HepG2 (cell line): ENCODE data around the gene MRPS17. TPM values are rescaled to one million over a fixed set of nuclear protein-coding genes. Genes with fewer than 3 reads are reported as not detected.

Experiments
- ATF2 ChIP-seq: sonication (generic); formaldehyde crosslinking; IDR thresholded peaks from 2 replicates; pipeline ENCODE4 v1.4.0; 2020; ENCODE audit warnings: missing genetic modification reagents
- CENPT ChIP-seq: sonication (generic); formaldehyde crosslinking; IDR thresholded peaks from 2 replicates; pipeline ENCODE4 v1.8.0; 2022; ENCODE audit warnings: low read depth, mild to moderate bottlenecking, moderate library complexity, missing genetic modification reagents
- ERF ChIP-seq: IDR thresholded peaks from 2 replicates; pipeline ENCODE4 v1.6.1; 2018; ENCODE audit warnings: missing biosample characterization, missing genetic modification reagents
- GLMP ChIP-seq: sonication (generic); formaldehyde crosslinking; IDR thresholded peaks from 2 replicates; pipeline ENCODE4 v1.9.0; 2021; ENCODE audit warnings: missing genetic modification reagents, mild to moderate bottlenecking, borderline replicate concordance
- HDAC6 ChIP-seq: fragments of 200-600 bp; sonication (generic); IDR thresholded peaks from 2 replicates; pipeline ENCODE4 v1.7.0; 2017; ENCODE audit warnings: mild to moderate bottlenecking, antibody characterized with exemption, low read length, low read depth
- HIC2 ChIP-seq: sonication (generic); formaldehyde crosslinking; IDR thresholded peaks from 2 replicates; pipeline ENCODE4 v1.9.0; 2022; ENCODE audit warnings: low read depth, missing genetic modification reagents
- MAF1 ChIP-seq: sonication (generic); formaldehyde crosslinking; IDR thresholded peaks from 2 replicates; pipeline ENCODE4 v1.5.0; 2020; ENCODE audit warnings: missing genetic modification reagents, borderline replicate concordance
- SMAD1 ChIP-seq: sonication (generic); formaldehyde crosslinking; IDR thresholded peaks from 2 replicates; pipeline ENCODE4 v1.4.0; 2020; ENCODE audit warnings: missing genetic modification reagents, low read depth, mild to moderate bottlenecking, borderline replicate concordance
- U2AF2 ChIP-seq: fragments of 200-400 bp; formaldehyde crosslinking; IDR thresholded peaks from 2 replicates; pipeline ENCODE4 v1.6.1; 2017; ENCODE audit warnings: low read depth, mild to moderate bottlenecking, low read length
- ZNF496 ChIP-seq: sonication (generic); formaldehyde crosslinking; IDR thresholded peaks from 2 replicates; pipeline ENCODE4 v1.8.1; 2023; ENCODE audit warnings: mild to moderate bottlenecking, moderate library complexity, missing genetic modification reagents; ENCODE audit not compliant: insufficient replicate concordance
- ZNF572 ChIP-seq: sonication (generic); formaldehyde crosslinking; IDR thresholded peaks from 2 replicates; pipeline ENCODE4 v1.5.1; 2020; ENCODE audit warnings: mild to moderate bottlenecking, missing genetic modification reagents
- ZNF646 ChIP-seq: sonication (generic); formaldehyde crosslinking; IDR thresholded peaks from 2 replicates; pipeline ENCODE4 v1.9.0; 2021; ENCODE audit warnings: mild to moderate bottlenecking, missing genetic modification reagents
- ZNF782 ChIP-seq: sonication (generic); formaldehyde crosslinking; IDR thresholded peaks from 2 replicates; pipeline ENCODE4 v1.4.0; 2020; ENCODE audit warnings: missing genetic modification reagents, mild to moderate bottlenecking, borderline replicate concordance
- ZNF839 ChIP-seq: sonication (generic); formaldehyde crosslinking; IDR thresholded peaks from 2 replicates; pipeline ENCODE4 v1.4.0; 2020; ENCODE audit warnings: missing genetic modification reagents, mild to moderate bottlenecking, borderline replicate concordance
- ZUFSP ChIP-seq: sonication (generic); formaldehyde crosslinking; IDR thresholded peaks from 2 replicates; pipeline ENCODE4 v1.9.0; 2021; ENCODE audit warnings: missing genetic modification reagents, mild to moderate bottlenecking, borderline replicate concordance
- polyA plus RNA-seq, 8 experiments: library from polyadenylated mRNA; depleted of rRNA in 3 of 8; stranded (reverse) in 7 of 8; unstranded in 1 of 8; fragments of >200 nt; fragmentation: Illumina TruSeq in 4 of 8; extraction: Trizol in 4 of 8; gene quantifications; 2 replicates each; pipeline versions ENCODE4 v1.2.1 to v1.2.3, GENCODE V29; 2011 to 2016; ENCODE audit warnings: low read depth in 4 of 8, missing spikeins in 1 of 8, mixed read lengths in 1 of 8; ENCODE audit not compliant: insufficient read depth in 1 of 8
- total RNA-seq, 5 experiments: library from RNA; depleted of rRNA; stranded (reverse); fragments of >200 nt; fragmentation: Illumina TruSeq; extraction: Trizol; gene quantifications; 2 replicates each; pipeline ENCODE4 v1.2.3, GENCODE V29; 2016; ENCODE audit warnings: low read depth in 1 of 5

The MRPS17 gene
- total and polyA plus RNA-seq, 2 of the 13 experiments (the other 11 are each of a cell fraction or from before 2014, with no cell fraction given) = 14.9 to 31.3 TPM

- TF ChIP-seq ZNF782 (CRISPR knock-in tag) (peak; percentile 73; the same call in 1 of the 2 replicates), ZUFSP (CRISPR knock-in tag) (no peak), ZNF572 (CRISPR knock-in tag) (0 out of 2 replicates have a peak, but pooled peaks have one; percentile 5), GLMP (CRISPR knock-in tag) (no peak), CENPT (no peak), ZNF496 (CRISPR knock-in tag) (no peak), ZNF646 (CRISPR knock-in tag) (no peak), HDAC6 (no peak), SMAD1 (CRISPR knock-in tag) (0 out of 2 replicates have a peak, but pooled peaks have one; percentile 37), HIC2 (CRISPR knock-in tag) (no peak; the same call in 1 of the 2 replicates), ZNF839 (CRISPR knock-in tag) (0 out of 2 replicates have a peak, but pooled peaks have one; percentile 34), ATF2 (CRISPR knock-in tag) (peak; percentile 55), MAF1 (CRISPR knock-in tag) (0 out of 2 replicates have a peak, but pooled peaks have one; percentile 42), ERF (CRISPR knock-in tag) (peak; percentile 87; the same call in 1 of the 2 replicates), U2AF2 (no peak)
Observed at GRCh38 chr7:55951637-55952351, at the start of gene MRPS17 (continued).
